ENCODE data around the gene MKLN1. TPM values are rescaled to one million over a fixed set of nuclear protein-coding genes. Genes with fewer than 3 reads are reported as not detected.

The MKLN1 gene
- polyA plus RNA-seq, 1 of the 3 experiments (the other 2 are of a cell fraction), result 11.0 TPM

DNA sequence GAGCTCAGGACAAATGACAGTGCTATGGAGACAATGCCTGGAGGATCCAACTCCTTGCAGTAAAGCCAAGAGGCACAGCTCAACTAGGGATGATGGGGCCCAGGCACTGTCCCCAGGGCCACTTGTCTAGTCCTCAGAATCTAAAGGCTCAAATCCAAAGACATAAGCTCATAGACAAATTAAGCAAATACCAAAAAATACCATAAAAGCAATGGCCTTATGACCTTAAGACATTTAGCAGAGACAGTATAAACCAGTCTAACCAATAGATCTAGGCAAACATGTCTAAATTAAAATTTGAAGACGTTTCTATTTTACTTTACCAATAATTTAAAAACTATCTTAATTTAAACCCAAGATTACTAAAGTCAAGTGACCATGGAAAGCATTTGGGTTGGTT is 14.8 kb upstream of the MKLN1 start (continued):
- TF ChIP-seq, protein P1, sequence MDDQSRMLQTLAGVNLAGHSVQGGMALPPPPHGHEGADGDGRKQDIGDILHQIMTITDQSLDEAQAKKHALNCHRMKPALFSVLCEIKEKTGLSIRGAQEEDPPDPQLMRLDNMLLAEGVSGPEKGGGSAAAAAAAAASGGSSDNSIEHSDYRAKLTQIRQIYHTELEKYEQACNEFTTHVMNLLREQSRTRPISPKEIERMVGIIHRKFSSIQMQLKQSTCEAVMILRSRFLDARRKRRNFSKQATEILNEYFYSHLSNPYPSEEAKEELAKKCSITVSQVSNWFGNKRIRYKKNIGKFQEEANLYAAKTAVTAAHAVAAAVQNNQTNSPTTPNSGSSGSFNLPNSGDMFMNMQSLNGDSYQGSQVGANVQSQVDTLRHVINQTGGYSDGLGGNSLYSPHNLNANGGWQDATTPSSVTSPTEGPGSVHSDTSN (IDR thresholded peaks at IDR 0.05), result no peak

DNA sequence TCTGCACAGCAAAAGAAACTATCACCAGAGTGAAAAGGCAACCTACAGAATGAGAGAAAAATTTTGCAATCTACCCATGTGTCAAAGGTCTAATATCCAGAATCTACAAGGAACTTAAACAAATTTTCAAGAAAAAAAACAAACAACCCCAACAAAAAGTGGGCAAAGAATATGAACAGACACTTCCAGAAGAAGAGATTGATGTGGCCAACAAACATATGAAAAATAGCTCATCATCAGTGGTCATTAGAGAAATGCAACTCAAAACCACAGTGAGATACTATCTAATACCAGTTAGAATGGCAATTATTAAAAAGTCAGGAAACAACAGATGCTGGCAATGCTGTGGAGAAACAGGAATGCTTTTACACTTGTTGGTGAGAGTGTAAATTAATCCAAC is 7.1 kb upstream of the MKLN1 start:
- no peak for DNase-seq
- H3K9ac ChIP-seq, result no peak overlapping the region
- no peaks in the 10 kb centered on the region for H3K4me1 ChIP-seq (ENCODE audit: control insufficient read depth in 1 of 2, insufficient read depth in 2 of 2, low read depth in 1 of 2, low read length in 1 of 2)
- no peaks in the 10 kb centered on the region for H3K9me2 ChIP-seq
- H3K36me3 ChIP-seq (replicated peaks in 1 of 2; ENCODE audit: control insufficient read depth in 1 of 2, insufficient read depth in 2 of 2, low read length in 1 of 2), result peaks cover 4% of the 10 kb centered on the region in 2 experiments
- no peaks in the 10 kb centered on the region for H3K9me3 ChIP-seq
- POLR2A ChIA-PET, result no interaction called here
- no peak overlapping the region for H3K4me2 ChIP-seq
- no peaks in the 10 kb centered on the region for H3K27me3 ChIP-seq (ENCODE audit: insufficient read depth)
- no peak for TF ChIP-seq MXI1 (IDR thresholded peaks at IDR 0.05; ENCODE audit: low read depth, low read length)
- TF ChIP-seq CHD2 (IDR thresholded peaks at IDR 0.05; ENCODE audit: low read length, partially characterized antibody), result no peak
- TF ChIP-seq POLR2AphosphoS5 (IDR thresholded peaks at IDR 0.05; ENCODE audit: low read depth, low read length), result no peak
- no peak for TF ChIP-seq FOSL2 (IDR thresholded peaks at IDR 0.05; ENCODE audit: borderline replicate concordance, low read depth)
- TF ChIP-seq, protein P2, sequence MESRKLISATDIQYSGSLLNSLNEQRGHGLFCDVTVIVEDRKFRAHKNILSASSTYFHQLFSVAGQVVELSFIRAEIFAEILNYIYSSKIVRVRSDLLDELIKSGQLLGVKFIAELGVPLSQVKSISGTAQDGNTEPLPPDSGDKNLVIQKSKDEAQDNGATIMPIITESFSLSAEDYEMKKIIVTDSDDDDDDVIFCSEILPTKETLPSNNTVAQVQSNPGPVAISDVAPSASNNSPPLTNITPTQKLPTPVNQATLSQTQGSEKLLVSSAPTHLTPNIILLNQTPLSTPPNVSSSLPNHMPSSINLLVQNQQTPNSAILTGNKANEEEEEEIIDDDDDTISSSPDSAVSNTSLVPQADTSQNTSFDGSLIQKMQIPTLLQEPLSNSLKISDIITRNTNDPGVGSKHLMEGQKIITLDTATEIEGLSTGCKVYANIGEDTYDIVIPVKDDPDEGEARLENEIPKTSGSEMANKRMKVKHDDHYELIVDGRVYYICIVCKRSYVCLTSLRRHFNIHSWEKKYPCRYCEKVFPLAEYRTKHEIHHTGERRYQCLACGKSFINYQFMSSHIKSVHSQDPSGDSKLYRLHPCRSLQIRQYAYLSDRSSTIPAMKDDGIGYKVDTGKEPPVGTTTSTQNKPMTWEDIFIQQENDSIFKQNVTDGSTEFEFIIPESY (IDR thresholded peaks at IDR 0.05; ENCODE audit: borderline replicate concordance, low read depth), result no peak
- TF ChIP-seq EZH2phosphoT487 (IDR thresholded peaks at IDR 0.05; ENCODE audit: borderline replicate concordance, low read depth), result no peak
- TF ChIP-seq MEF2A (IDR thresholded peaks at IDR 0.05; ENCODE audit: borderline replicate concordance, low read depth), result no peak
- no peak for TF ChIP-seq RCOR1 (IDR thresholded peaks at IDR 0.05; ENCODE audit: low read length)
- TF ChIP-seq SMC3 (IDR thresholded peaks at IDR 0.05; ENCODE audit: low read depth, low read length), result no peak
- no peak for TF ChIP-seq TAF1 (IDR thresholded peaks at IDR 0.05; ENCODE audit: borderline replicate concordance, low read depth, low read length)
- no peak for TF ChIP-seq NFIC (IDR thresholded peaks at IDR 0.05; ENCODE audit: borderline replicate concordance)
- TF ChIP-seq FOXJ3 (CRISPR knock-in tag; IDR thresholded peaks at IDR 0.05), result no peak
- TF ChIP-seq, protein P1 (IDR thresholded peaks at IDR 0.05), result no peak
- TF ChIP-seq, protein P3, sequence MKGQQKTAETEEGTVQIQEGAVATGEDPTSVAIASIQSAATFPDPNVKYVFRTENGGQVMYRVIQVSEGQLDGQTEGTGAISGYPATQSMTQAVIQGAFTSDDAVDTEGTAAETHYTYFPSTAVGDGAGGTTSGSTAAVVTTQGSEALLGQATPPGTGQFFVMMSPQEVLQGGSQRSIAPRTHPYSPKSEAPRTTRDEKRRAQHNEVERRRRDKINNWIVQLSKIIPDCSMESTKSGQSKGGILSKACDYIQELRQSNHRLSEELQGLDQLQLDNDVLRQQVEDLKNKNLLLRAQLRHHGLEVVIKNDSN (IDR thresholded peaks at IDR 0.05; ENCODE audit: borderline replicate concordance, low read depth), result no peak
- no peaks in the 10 kb centered on the region for H3F3A ChIP-seq (replicated peaks; ENCODE audit: insufficient read depth)
- no peak overlapping the region for H3K4me3 ChIP-seq (ENCODE audit: low read depth in 2 of 2, low read length in 1 of 2)
- H2AFZ ChIP-seq (ENCODE audit: low read depth), result no peak overlapping the region
- H3K27ac ChIP-seq (ENCODE audit: low read depth in 2 of 2, low read length in 1 of 2), result no peak overlapping the region
- CTCF ChIA-PET, result interaction anchor here (1.0 to 1.7 kb wide), 2 partner anchors 13 to 251 kb away, joined by 3 to 6 read pairs; no protein-coding TSS in a partner anchor
- H3K79me2 ChIP-seq (ENCODE audit: insufficient read depth), result no peaks in the 10 kb centered on the region
- H4K20me1 ChIP-seq (ENCODE audit: insufficient read depth), result no peaks in the 10 kb centered on the region

Data from SK-N-SH (cell line).